T follicular helper cell (primary cell): ENCODE data around the gene CCDC186.

Source experiments
- DNase-seq: peaks from one replicate; pipeline ENCODE4 v3.0.0-alpha.2; 2020; ENCODE audit warnings: low read depth
- total RNA-seq, 2 experiments: gene quantifications; one replicate each; lab custom pipeline; 2026; lab: John Stamatoyannopoulos, UW

CCDC186 gene
- 73.1 to 104 reads per million in 2 experiments for total RNA-seq

GRCh38 chr10:114173921-114174694 lies at the start of gene CCDC186:
TSS of gene CCDC186 (minus strand) at chr10:114174203. CDS start at chr10:114163268, 10,935 bp downstream.
- peak; percentile 97 for DNase-seq

DNA sequence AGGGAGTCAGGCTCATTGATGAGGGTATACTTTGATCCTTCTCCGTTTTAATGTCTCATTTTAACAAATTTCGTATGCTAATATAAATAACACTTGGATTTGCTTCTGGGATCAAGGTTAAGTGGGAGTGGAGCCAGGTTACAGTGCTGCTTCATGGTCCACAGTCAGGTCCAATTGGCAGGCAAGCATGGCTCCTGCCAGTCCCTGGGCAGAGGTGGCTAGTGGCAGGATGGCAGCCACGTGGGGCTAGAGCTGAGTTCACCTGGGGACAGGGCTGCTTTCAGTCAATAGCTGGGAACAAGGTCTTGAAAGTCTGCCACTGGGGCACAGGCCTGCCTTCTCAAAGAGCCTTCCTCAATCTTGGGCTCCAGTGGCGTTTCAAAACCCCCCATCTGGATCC lies 49.1 kb upstream of the CCDC186 start:
- no peak for DNase-seq

DNA sequence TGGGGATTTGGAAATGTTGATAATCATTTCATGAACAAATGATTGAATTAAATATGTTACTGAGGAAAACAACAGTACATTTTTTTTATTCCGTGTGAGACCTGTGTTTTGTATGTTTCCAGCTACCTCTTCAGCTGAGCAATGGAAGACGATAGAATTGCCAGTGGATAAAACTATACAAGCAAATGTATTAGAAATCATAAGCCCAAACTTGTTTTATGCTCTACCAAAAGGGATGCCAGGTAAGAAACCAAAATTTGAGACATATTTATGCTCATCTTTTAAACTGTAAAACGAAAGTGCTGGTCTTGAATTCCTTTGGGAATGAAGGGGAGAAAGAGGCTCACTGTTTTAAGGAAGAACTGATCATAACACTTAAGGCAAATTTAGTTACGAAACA lies 47.2 kb upstream of the CCDC186 start:
- no peak for DNase-seq

GRCh38 chr10:114220281-114220680 lies 46.3 kb upstream of the CCDC186 start:
- DNase-seq = no peak

GRCh38 chr10:114215033-114215432 lies 41.0 kb upstream of the CCDC186 start:
- DNase-seq = no peak

- no peak for DNase-seq
Observed at GRCh38 chr10:114212153-114212552, 38.1 kb upstream of the CCDC186 start.

GRCh38 chr10:114208351-114208750 lies 34.3 kb upstream of the CCDC186 start:
- DNase-seq = no peak

GRCh38 chr10:114207349-114207748 lies 33.3 kb upstream of the CCDC186 start:
- DNase-seq = no peak

DNA sequence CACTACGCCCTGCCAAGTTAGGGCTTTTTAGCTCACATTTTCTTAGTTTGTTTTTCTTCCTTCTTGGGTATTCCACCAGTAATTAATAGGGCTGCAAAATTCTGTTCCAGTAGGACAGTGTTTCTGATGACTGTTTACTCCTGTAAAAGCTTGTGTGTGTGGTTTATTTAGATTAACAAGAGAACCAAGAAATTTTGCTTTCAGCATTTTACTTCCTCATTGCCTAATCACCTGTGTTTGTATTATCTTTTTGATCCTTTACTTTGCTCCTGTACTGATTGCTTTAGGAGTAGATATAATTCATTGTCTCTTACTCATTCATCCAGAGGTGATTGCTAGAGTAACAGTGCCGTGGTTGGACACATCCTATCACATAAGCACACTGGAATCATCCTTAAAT lies 32.9 kb upstream of the CCDC186 start:
- DNase-seq = no peak

GRCh38 chr10:114202812-114203211 lies 28.8 kb upstream of the CCDC186 start:
- no peak for DNase-seq

DNA sequence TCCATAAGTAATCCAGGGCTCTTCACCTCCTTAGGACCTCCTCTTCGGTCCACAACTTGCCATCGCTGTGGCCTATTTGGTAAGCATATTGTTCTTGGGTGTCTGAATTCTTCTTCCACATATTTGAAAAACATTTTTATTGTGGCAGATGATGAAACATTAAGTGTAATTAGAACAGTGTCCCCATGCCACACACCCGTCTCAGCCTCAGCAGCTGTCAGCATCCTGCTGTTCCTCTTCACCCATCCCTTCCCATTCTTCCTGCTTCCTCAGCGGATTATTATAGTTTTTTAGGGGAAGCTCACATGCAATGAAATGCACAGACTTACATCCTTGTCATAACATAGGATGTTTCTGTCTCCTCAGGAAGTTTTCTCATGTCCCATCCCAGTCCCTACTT lies 25.2 kb upstream of the CCDC186 start:
- no peak for DNase-seq

DNA sequence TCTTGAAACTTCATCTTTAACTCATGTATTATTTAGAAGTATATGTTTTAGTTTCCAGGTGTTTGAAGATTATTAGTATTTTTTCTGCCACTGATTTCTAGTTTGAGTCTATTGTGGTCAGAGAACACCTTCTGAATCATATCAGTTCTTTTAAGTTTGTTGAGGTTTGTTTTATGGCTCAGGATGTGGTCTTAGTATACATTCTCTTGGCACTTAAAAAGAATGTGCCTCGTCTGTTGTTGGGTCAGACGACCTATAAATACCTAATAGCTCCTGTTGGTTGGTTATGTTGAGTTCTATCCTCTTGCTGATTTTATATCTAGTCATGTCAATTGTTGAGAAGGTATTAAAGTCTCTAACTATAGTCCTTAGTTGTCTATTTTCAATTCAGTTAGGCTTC lies 21.1 kb upstream of the CCDC186 start:
- DNase-seq = no peak

GRCh38 chr10:114189700-114190099 lies 15.7 kb upstream of the CCDC186 start:
- no peak for DNase-seq

- no peak for DNase-seq
Observed at GRCh38 chr10:114188900-114189299, 14.9 kb upstream of the CCDC186 start.

DNA sequence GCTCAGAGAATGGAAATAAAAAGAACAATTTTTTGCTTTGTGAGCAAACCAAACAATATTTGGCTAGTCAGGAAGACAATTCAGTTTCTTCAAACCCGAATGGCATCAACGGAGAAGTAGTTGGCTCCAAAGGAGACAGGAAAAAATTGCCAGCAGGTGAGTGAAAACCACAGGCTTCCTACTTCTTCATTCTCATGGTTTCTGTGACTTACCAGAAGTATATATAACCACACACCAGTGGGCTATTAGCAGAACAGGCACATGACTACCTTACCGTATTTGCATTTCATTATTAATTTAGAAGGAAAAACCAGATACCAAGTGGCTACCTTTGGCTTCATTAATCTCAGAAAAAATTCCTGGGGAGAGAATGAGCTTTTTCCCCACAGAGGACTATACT lies 14.0 kb upstream of the CCDC186 start:
- no peak for DNase-seq

DNA sequence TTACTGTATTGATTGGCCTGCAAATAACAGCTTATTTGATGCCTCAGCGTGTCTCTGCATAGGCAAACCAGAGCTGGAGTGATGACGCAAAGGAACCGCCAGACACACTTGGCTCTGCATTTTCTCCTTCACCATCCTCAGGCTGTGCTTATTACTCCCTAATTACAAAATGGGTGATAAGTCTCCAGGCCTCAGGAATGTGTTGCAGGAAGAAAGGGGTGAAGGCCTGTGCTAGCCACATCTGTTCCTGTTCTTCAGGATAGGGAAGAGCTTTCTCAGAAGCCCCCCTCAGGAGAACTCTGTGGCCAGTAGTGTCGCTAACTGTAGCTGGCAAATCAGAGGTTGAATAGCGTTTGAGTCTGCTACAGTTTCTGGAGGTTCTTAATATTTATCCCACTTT lies 10.3 kb upstream of the CCDC186 start:
- DNase-seq = no peak

- DNase-seq = no peak
Observed at GRCh38 chr10:114183563-114183962, 9.6 kb upstream of the CCDC186 start.

GRCh38 chr10:114181971-114182370 lies 8.0 kb upstream of the CCDC186 start:
- DNase-seq = no peak

DNA sequence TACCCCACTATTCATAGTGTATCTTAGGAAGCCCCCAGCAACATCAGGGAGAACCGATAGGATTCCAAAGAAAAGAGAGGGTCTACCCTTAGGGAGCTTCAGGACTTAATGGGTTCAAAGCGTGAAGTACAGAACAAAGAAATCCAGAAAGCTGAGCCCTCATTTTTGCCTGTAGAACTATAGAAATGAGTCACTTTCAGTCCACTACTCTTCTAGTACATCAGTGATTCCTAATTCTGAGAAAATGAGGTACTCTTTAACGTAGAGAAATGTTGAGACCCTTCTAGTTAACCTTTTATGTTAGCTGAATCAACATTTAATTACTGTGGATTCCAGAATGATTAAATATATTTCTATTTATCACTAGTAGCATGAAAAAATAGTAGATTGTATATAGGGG lies 6.9 kb upstream of the CCDC186 start:
- DNase-seq = no peak

GRCh38 chr10:114179747-114180146 lies 5.7 kb upstream of the CCDC186 start:
- no peak for DNase-seq

- DNase-seq = no peak
Observed at GRCh38 chr10:114179148-114179547, 5.1 kb upstream of the CCDC186 start, which contains the start of gene TDRD1. TSS of gene TDRD1 (plus strand) at chr10:114179353. CDS start at chr10:114187832, 8,479 bp downstream.

DNA sequence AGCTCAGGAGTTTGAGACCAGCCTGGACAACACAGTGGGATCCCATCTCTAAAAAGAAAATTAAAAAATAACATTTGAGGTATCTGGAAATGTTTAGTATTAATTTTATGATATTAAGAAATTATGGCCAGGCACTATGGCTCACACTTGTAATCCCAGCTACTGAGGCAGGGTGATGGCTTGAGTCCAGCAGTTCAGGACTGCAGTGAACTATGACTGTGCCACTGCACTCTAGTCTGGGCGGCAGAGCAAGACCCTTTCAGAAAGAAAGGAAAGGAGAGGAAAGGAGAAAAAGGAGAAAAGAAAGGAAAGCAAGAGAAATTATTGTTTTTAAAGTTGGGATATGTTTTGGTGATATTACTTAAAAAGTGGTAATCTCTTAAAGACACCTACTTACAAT lies 2.5 kb upstream of the CCDC186 start:
- no peak for DNase-seq

- no peak for DNase-seq
Observed at GRCh38 chr10:114175667-114176066, 1.7 kb upstream of the CCDC186 start.

DNA sequence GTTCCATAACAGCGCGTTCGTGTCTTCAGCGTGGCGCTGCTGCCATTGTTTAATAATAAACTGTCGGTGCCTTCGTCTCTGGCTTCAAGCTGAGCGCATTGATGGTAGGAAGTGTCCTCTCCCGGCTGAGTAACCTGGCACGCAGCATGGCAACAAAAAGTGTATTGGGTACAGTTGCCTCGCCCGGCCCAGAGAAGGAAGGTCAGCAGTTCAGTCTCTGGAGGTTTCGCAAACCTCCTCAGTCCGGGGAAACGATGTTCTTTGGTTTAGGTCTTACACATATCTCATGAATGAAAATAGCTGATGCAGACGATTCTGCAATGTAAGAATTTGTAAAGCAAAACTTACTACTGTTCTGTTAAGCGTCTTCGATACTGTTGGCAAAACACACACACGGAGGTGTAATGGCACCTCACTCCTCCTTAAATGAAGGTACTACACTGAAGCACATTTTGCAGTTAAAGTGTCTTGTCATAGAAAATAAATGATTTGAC lies 739 bp upstream of the CCDC186 start:
- DNase-seq = no peak
